ENCODE measurements around the gene PPP1R13B.
"Not testable (repeated sequence)": the region's sequence is repeated elsewhere in the genome, so short reads cannot be mapped to it uniquely, and the experiment has no call there.

The PPP1R13B gene

GRCh38 chr14:103695296-103696069, 151.9 kb downstream of the PPP1R13B start:
- DNase-seq: no peak

GRCh38 chr14:103694572-103695026, 152.8 kb downstream of the PPP1R13B start:
- no peak for DNase-seq

- no peak for DNase-seq
These were observed 153.9 kb downstream of the PPP1R13B start for GRCh38 chr14:103693515-103693914.

- no peak for DNase-seq
These were observed 154.5 kb downstream of the PPP1R13B start for GRCh38 chr14:103692871-103693270.

GRCh38 chr14:103692159-103692558, 155.2 kb downstream of the PPP1R13B start:
- no peak for DNase-seq

- DNase-seq: not testable (repeated sequence)
These were observed 155.7 kb downstream of the PPP1R13B start for GRCh38 chr14:103691655-103692054.

- no peak for DNase-seq
These were observed 157.0 kb downstream of the PPP1R13B start for GRCh38 chr14:103690332-103690731.

- DNase-seq: no peak
These were observed 158.2 kb downstream of the PPP1R13B start for GRCh38 chr14:103688906-103689902.

GRCh38 chr14:103688441-103688840, 158.9 kb downstream of the PPP1R13B start:
- DNase-seq: no peak

GRCh38 chr14:103687712-103688111, 159.7 kb downstream of the PPP1R13B start:
- no peak for DNase-seq

GRCh38 chr14:103686831-103687485, 160.4 kb downstream of the PPP1R13B start:
- DNase-seq: no peak

- no peak for DNase-seq
These were observed 161.8 kb downstream of the PPP1R13B start for GRCh38 chr14:103685276-103686211.

- no peak for DNase-seq
These were observed 162.5 kb downstream of the PPP1R13B start for GRCh38 chr14:103684871-103685270.

GRCh38 chr14:103684471-103684870, 162.9 kb downstream of the PPP1R13B start:
- no peak for DNase-seq
